Uterus (tissue), 4 donors: Measurements from ENCODE around the gene MRGPRG. TPM values are rescaled to one million over a fixed set of nuclear protein-coding genes. Genes with fewer than 3 reads are reported as not detected.
"Not testable (repeated sequence)": the region's sequence is repeated elsewhere in the genome, so short reads cannot be mapped to it uniquely, and the experiment has no call there.

ENCODE experiments used
- DNase-seq, 2 donors: peaks; one replicate each; pipeline ENCODE4 v3.0.0-alpha.2; 2019 to 2020
- H3K27ac ChIP-seq, 2 donors: fragments of 200-600 bp; sonication (generic); 1 replicate in 1 of 2; 2 replicates in 1 of 2; pipeline ENCODE4 v1.5.1; 2016 to 2018
- H3K27me3 ChIP-seq, 2 donors: fragments of 200-600 bp; sonication (generic); one replicate each; pipeline ENCODE4 v1.5.1; 2018 to 2019; ENCODE audit warnings: control low read depth in 1 of 2
- H3K36me3 ChIP-seq, 2 donors: fragments of 200-600 bp; sonication (generic); one replicate each; pipeline ENCODE4 v1.5.1; 2019; ENCODE audit warnings: control low read depth in 1 of 2
- H3K4me1 ChIP-seq, 2 donors: fragments of 200-600 bp; sonication (generic); one replicate each; pipeline ENCODE4 v1.5.1; 2018 to 2019; ENCODE audit warnings: control low read depth in 1 of 2
- H3K4me3 ChIP-seq, 2 donors: fragments of 200-600 bp; sonication (generic); 1 replicate in 1 of 2; 2 replicates in 1 of 2; pipeline ENCODE4 v1.5.1; 2018 to 2019; ENCODE audit warnings: mild to moderate bottlenecking in 1 of 2
- H3K9me3 ChIP-seq, 2 donors: fragments of 200-600 bp; sonication (generic); one replicate each; pipeline ENCODE4 v1.5.1; 2019; ENCODE audit warnings: control low read depth in 1 of 2
- CTCF ChIP-seq, 4 experiments: fragments of 200-600 bp in 2 of 4; fragments of 450-650 bp in 2 of 4; sonication (generic) in 2 of 4; IDR thresholded peaks; one replicate each; pipeline ENCODE4 v1.5.1; 2016 to 2019; ENCODE audit warnings: antibody characterized with exemption in 4 of 4, mild to moderate bottlenecking in 2 of 4, moderate library complexity in 1 of 4
- POLR2A ChIP-seq, 2 donors: fragments of 450-650 bp; IDR thresholded peaks; one replicate each; pipeline ENCODE4 v1.6.1; 2016; ENCODE audit warnings: antibody characterized with exemption in 2 of 2, mild to moderate bottlenecking in 1 of 2, moderate library complexity in 1 of 2
- intact Hi-C: fragments of 100-400 bp; cut with DNase I; formaldehyde crosslinking; loops from one replicate; pipeline ENCODE4 v1.15.1; 2023; ENCODE audit warnings: low total_unique reads
- total RNA-seq, 4 donors: library from RNA; depleted of rRNA in 3 of 4; stranded (reverse); fragments of >200 nt in 3 of 4; gene quantifications; one replicate each; pipeline versions ENCODE4 v1.1.0 to v1.2.4, GENCODE V29; 2014 to 2023
- donor health status: DM: yes; HTN: yes; CAD: no.

The MRGPRG gene
- total RNA-seq: not detected

- intact Hi-C loops: no loop called here
Observed at GRCh38 chr11:3218483-3219280, at the start of gene MRGPRG. MRGPRG (minus strand) TSS chr11:3218813; CDS start chr11:3218813, 0 bp downstream.

GRCh38 chr11:3262548-3262947 lies 43.9 kb upstream of the MRGPRG start:
- H3K36me3 ChIP-seq, H3K4me3 ChIP-seq, intact Hi-C loops, H3K27me3 ChIP-seq, H3K9me3 ChIP-seq, H3K27ac ChIP-seq, DNase-seq, H3K4me1 ChIP-seq: not testable (repeated sequence)

More at GRCh38 chr11:3218483-3219280, at the start of gene MRGPRG:
- H3K4me1 ChIP-seq: no peaks in the 10 kb centered on the region
- no peak within 1 kb of the TSS for H3K4me3 ChIP-seq
- no peaks in the 10 kb centered on the region for H3K9me3 ChIP-seq
- no peak for TF ChIP-seq CTCF (IDR thresholded peaks at IDR 0.05)
- no peak for TF ChIP-seq POLR2A (IDR thresholded peaks at IDR 0.05)
- DNase-seq: peak in 1 of 2 donors; percentile 8
- no peaks in the 10 kb centered on the region for H3K27me3 ChIP-seq
- H3K27ac ChIP-seq: no peak within 1 kb of the TSS
- H3K36me3 ChIP-seq: no peaks in the 10 kb centered on the region

GRCh38 chr11:3261831-3262230 lies 43.2 kb upstream of the MRGPRG start:
- H3K27me3 ChIP-seq, H3K4me1 ChIP-seq, H3K9me3 ChIP-seq, H3K4me3 ChIP-seq, H3K36me3 ChIP-seq, H3K27ac ChIP-seq, DNase-seq, intact Hi-C loops: not testable (repeated sequence)

- H3K4me1 ChIP-seq, intact Hi-C loops: not testable (repeated sequence)
Observed at GRCh38 chr11:3257509-3257908, 38.9 kb upstream of the MRGPRG start.

GRCh38 chr11:3255241-3255640 lies 36.6 kb upstream of the MRGPRG start:
- H3K27ac ChIP-seq, intact Hi-C loops, H3K9me3 ChIP-seq, H3K4me3 ChIP-seq, H3K27me3 ChIP-seq, DNase-seq, H3K36me3 ChIP-seq, H3K4me1 ChIP-seq: not testable (repeated sequence)

More at GRCh38 chr11:3257509-3257908, 38.9 kb upstream of the MRGPRG start:
- not testable (repeated sequence) for H3K4me3 ChIP-seq, H3K9me3 ChIP-seq, H3K27ac ChIP-seq, DNase-seq, H3K27me3 ChIP-seq, H3K36me3 ChIP-seq

- H3K27me3 ChIP-seq, H3K9me3 ChIP-seq, intact Hi-C loops, H3K4me1 ChIP-seq, H3K27ac ChIP-seq, H3K36me3 ChIP-seq, DNase-seq, H3K4me3 ChIP-seq: not testable (repeated sequence)
Observed at GRCh38 chr11:3254773-3255172, 36.2 kb upstream of the MRGPRG start.

GRCh38 chr11:3245071-3245470 lies 26.5 kb upstream of the MRGPRG start:
- Histone ChIP-seq H3K4me3 (no peak overlapping the region), H3K27me3 (no peaks in the 10 kb centered on the region), H3K4me1 (no peaks in the 10 kb centered on the region), H3K9me3 (no peaks in the 10 kb centered on the region), H3K27ac (no peak overlapping the region), H3K36me3 (no peaks in the 10 kb centered on the region)
- intact Hi-C loops: no loop called here
- TF ChIP-seq CTCF (IDR thresholded peaks at IDR 0.05) (no peak), POLR2A (IDR thresholded peaks at IDR 0.05) (no peak)
- no peak for DNase-seq

GRCh38 chr11:3243880-3244279 lies 25.3 kb upstream of the MRGPRG start:
- Histone ChIP-seq H3K27me3 (no peaks in the 10 kb centered on the region), H3K36me3 (no peaks in the 10 kb centered on the region), H3K4me1 (no peaks in the 10 kb centered on the region), H3K27ac (no peak overlapping the region), H3K4me3 (no peak overlapping the region), H3K9me3 (no peaks in the 10 kb centered on the region)
- intact Hi-C loops: no loop called here
- TF ChIP-seq CTCF (IDR thresholded peaks at IDR 0.05): no peak
- TF ChIP-seq POLR2A (IDR thresholded peaks at IDR 0.05): no peak
- DNase-seq: no peak
